HEK293T (cell line): ENCODE data around the gene HAL.

Experiments used
- BHLHE40 ChIP-seq: fragments of 450-650 bp; IDR thresholded peaks from 2 replicates; pipeline ENCODE4 v1.6.1; 2016; ENCODE audit warnings: mild to moderate bottlenecking, moderate library complexity, borderline replicate concordance
- CTBP1 ChIP-seq: fragments of 450-650 bp; IDR thresholded peaks from 2 replicates; pipeline ENCODE4 v1.6.1; 2016; ENCODE audit warnings: borderline replicate concordance
- ELF4 ChIP-seq: fragments of 450-650 bp; IDR thresholded peaks from 2 replicates; pipeline ENCODE4 v1.6.1; 2017; ENCODE audit warnings: antibody characterized with exemption
- FOXK2 ChIP-seq: fragments of 450-650 bp; IDR thresholded peaks from 2 replicates; pipeline ENCODE4 v1.6.1; 2016; ENCODE audit warnings: mild to moderate bottlenecking
- FOXM1 ChIP-seq: fragments of 450-650 bp; IDR thresholded peaks from 2 replicates; pipeline ENCODE4 v1.6.1; 2017; ENCODE audit warnings: mild to moderate bottlenecking, borderline replicate concordance
- PKNOX1 ChIP-seq: fragments of 450-650 bp; IDR thresholded peaks from 2 replicates; pipeline ENCODE4 v1.6.1; 2016
- TARDBP ChIP-seq: fragments of 450-650 bp; IDR thresholded peaks from 2 replicates; pipeline ENCODE4 v1.6.1; 2016
- ZNF384 ChIP-seq: fragments of 450-650 bp; IDR thresholded peaks from 2 replicates; pipeline ENCODE4 v1.6.1; 2016

GRCh38 chr12:96040305-96041133, 44.4 kb upstream of the HAL start:
- TF ChIP-seq BHLHE40: no peak
- no peak for TF ChIP-seq PKNOX1
- TF ChIP-seq TARDBP: no peak
- TF ChIP-seq FOXM1: no peak
- no peak for TF ChIP-seq ZNF384
- TF ChIP-seq FOXK2: no peak
- TF ChIP-seq CTBP1: no peak
- TF ChIP-seq ELF4: no peak
